ENCODE measurements around the gene VMP1. TPM values are rescaled to one million over a fixed set of nuclear protein-coding genes. Genes with fewer than 3 reads are reported as not detected.
"Not testable (repeated sequence)": the region's sequence is repeated elsewhere in the genome, so short reads cannot be mapped to it uniquely, and the experiment has no call there.

Gene VMP1
- total RNA-seq, 1 donor from 2014 or later, result 417 TPM

DNA sequence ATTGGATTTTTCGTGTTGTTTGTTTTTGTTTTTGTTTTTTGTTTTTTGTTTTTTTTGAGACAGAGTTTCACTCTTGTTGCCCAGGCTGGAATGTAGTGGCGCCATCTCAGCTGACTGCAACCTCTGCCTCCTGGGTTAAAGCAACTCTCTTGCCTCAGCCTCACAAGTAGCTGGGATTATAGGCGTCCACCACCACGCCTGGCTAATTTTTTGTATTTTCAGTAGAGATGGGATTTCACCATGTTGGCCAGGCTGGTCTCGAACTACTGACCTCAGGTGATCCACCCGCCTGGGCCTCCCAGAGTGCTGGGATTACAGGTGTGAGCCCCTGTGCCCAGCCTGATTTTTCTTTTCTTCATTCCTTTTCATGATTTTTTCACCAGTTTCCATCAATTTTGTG, 73.1 kb downstream of the VMP1 start:
- DNase-seq, result peak; percentile 59
- intact Hi-C loops (cut with micrococcal nuclease), result loop anchor here (10.0 kb wide), 1 partner anchor 1446 kb away; no protein-coding TSS in a partner anchor
- H3K27me3 Mint-ChIP-seq, H3K4me3 Mint-ChIP-seq, H3K9me3 Mint-ChIP-seq: not testable (repeated sequence)
- Mint-ChIP-seq H3K4me1 (peaks cover 60% of the 10 kb centered on the region), H3K27ac (peak overlapping the region; percentile 78), H3K36me3 (ENCODE audit: low read depth) (peaks cover 50% of the 10 kb centered on the region)

DNA sequence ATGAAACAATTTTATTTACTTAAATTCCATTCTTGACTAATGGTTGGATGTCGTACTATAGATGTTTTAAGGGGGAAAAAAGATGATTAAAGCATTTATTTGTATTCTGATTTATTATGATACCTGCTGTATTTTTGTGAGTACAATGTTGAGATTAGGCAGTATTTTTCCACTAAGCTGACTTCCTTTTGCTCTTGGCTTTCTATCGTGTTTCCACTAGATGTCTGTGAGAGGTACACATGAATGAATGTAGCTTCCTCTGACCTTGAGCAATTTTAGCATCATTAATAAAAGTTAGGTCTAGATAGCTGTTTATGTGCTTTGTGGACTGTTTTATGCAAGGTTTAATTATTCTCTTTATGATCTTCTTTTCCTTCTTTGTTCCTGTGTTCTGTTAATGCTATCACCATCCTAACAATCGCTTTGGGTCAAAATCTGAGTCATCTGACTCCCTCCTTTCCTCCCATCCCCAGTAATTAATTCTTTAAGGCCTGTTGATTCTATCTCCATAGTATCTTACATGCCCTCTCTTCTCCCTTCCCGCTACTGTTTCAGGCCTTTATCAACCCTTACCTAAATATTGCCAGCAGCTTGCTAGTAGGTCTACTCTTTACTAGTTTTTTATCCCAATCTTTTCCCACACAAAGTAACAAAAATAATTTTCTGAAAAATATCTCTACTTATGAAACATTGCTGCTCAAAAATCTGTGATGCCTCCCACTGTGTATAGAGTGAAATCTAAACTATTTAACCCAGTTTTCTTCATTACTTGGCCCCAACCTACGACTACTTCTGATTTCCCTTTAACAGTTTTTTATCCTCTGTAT, 76.0 kb downstream of the VMP1 start:
- intact Hi-C loops (cut with micrococcal nuclease), result loop anchor here (10.0 kb wide), 1 partner anchor 1449 kb away; no protein-coding TSS in a partner anchor
- H3K27ac Mint-ChIP-seq, result peak overlapping the region; percentile 98
- DNase-seq, result peak; percentile 66
- no peaks in the 10 kb centered on the region for H3K27me3 Mint-ChIP-seq
- H3K36me3 Mint-ChIP-seq (ENCODE audit: low read depth), result peaks cover 34% of the 10 kb centered on the region
- H3K4me1 Mint-ChIP-seq, result peaks cover 64% of the 10 kb centered on the region
- H3K9me3 Mint-ChIP-seq, result no peaks in the 10 kb centered on the region
- peak overlapping the region; percentile 81 for H3K4me3 Mint-ChIP-seq

DNA sequence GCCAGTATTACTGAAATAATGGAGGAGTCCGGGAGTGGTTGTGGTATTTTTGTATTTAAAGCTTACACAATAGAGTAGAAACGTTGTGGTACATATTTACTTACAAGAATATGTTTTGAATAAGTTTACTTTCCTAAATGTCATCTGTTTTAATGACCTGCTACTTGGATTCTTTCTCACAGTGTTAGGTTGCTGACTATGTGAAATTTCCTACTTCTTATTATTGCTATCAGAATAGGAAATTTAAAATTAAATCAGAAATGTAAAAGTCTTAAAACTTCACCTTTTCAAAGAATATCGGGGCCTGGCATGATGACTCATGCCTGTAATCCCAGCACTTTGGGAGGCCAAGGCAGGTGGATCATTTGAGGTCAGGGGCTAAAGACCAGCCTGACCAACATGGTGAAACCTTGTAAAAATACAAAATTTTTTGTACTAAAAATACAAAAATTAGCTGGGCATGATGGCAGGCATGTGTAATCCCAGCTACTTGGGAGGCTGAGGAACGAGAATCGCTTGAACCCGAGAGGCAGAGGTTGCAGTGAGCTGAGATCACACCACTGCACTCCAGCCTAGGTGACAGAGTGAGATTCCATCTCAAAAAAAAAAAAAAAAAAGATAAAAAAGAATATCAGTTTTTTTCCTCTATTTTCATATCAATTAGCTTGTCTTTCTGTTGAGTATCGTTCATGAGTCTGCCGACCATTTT, 77.8 kb downstream of the VMP1 start:
- peak; percentile 77 for DNase-seq
- intact Hi-C loops (cut with micrococcal nuclease), result loop anchor here (10.0 kb wide), 1 partner anchor 1450 kb away; no protein-coding TSS in a partner anchor
- Mint-ChIP-seq H3K4me3 (peak overlapping the region; percentile 69), H3K9me3 (no peaks in the 10 kb centered on the region), H3K27me3 (no peaks in the 10 kb centered on the region), H3K27ac (peak overlapping the region; percentile 91), H3K4me1 (peaks cover 57% of the 10 kb centered on the region), H3K36me3 (ENCODE audit: low read depth) (peaks cover 30% of the 10 kb centered on the region)

DNA sequence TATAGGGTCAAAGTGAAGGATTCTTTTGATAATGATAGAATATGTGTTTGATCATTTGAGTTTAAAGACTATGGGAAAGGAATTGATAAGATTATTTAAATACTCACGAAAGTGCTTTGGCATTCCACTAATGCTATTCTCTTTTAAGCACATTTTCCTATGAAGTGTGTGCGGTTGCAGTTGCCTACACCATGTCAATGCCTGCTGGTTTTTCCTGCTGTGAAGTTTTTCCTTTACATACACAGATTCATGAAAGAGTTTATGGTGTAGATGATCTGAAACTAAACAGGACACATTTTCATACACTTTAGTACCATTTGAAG, 78.7 kb downstream of the VMP1 start:
- H3K36me3 Mint-ChIP-seq (ENCODE audit: low read depth), result peaks cover 26% of the 10 kb centered on the region
- no peak for DNase-seq
- peak overlapping the region; percentile 83 for H3K4me3 Mint-ChIP-seq
- peak overlapping the region; percentile 100 for H3K27ac Mint-ChIP-seq
- intact Hi-C loops (cut with micrococcal nuclease), result loop anchor here (1.0 to 10.0 kb wide), 7 partner anchors 24 to 1451 kb away; no protein-coding TSS in a partner anchor
- no peaks in the 10 kb centered on the region for H3K27me3 Mint-ChIP-seq
- peaks cover 56% of the 10 kb centered on the region for H3K4me1 Mint-ChIP-seq
- no peaks in the 10 kb centered on the region for H3K9me3 Mint-ChIP-seq

DNA sequence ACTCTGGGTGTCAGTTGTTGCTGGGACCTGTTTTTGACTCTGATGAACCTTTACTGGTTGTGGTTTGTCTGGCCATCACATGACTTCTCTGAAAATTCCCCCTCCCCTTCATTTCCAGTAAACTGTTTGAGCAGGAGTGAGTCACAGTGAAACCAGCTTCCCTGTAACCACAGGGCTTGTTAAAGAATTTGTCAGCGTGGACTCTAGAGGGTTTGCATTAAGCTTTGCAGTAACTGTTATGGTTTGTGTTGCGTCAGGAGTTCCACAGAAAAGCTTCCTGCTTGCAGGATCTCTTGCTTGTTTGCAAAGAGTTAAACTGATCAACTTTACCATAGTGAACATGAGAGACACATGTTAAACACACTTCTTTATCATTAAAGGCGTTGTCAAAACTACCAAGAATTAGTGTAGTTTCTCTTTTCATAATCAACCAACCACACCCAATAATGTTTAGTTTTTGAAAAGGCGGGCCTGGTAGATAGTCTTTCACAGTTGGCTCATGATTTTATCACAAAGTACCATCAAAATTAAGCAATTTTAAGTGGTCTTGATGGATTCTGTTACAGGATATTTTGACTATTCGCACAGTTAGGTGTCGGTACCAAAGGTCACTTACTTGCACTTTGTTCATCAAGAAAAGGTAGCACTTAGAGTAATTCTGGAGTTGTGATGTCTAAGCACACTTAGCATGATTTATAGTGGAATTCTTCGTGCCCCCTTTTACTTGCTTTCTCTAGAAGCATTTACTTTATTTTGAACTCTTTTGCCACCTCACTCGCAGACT, 79.3 kb downstream of the VMP1 start:
- Mint-ChIP-seq H3K27ac (peak overlapping the region; percentile 100), H3K4me3 (peak overlapping the region; percentile 83), H3K36me3 (ENCODE audit: low read depth) (peaks cover 28% of the 10 kb centered on the region), H3K27me3 (no peaks in the 10 kb centered on the region), H3K4me1 (peaks cover 56% of the 10 kb centered on the region), H3K9me3 (peaks cover 1% of the 10 kb centered on the region)
- peak; percentile 96 for DNase-seq
- intact Hi-C loops (cut with micrococcal nuclease), result loop anchor here (1.0 to 10.0 kb wide), 7 partner anchors 24 to 1452 kb away; no protein-coding TSS in a partner anchor

DNA sequence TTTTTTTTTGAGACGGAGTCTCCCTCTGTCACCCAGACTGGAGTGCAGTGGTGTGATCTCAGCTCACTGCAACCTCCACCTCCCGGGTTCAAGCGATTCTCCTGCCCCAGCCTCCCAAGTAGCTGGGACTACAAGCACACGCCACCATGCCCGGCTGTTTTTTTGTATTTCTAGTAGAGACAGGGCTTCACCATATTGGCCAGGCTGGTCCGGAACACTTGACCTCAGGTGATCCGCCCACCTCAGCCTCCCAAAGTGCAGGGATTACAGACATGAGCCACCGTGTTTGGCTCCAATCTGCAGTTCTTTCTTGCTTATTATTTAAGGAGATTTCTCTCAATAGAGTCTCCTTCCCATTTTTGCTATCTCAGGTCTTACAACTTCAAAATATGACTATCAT, 82.4 kb downstream of the VMP1 start:
- H3K36me3 Mint-ChIP-seq (ENCODE audit: low read depth), result peaks cover 28% of the 10 kb centered on the region
- intact Hi-C loops (cut with micrococcal nuclease), result loop anchor here (10.0 kb wide), 1 partner anchor 1455 kb away; no protein-coding TSS in a partner anchor
- H3K4me3 Mint-ChIP-seq, H3K27me3 Mint-ChIP-seq, H3K9me3 Mint-ChIP-seq: not testable (repeated sequence)
- H3K4me1 Mint-ChIP-seq, result peaks cover 39% of the 10 kb centered on the region
- peak overlapping the region; percentile 84 for H3K27ac Mint-ChIP-seq
- peak; percentile 54 for DNase-seq

DNA sequence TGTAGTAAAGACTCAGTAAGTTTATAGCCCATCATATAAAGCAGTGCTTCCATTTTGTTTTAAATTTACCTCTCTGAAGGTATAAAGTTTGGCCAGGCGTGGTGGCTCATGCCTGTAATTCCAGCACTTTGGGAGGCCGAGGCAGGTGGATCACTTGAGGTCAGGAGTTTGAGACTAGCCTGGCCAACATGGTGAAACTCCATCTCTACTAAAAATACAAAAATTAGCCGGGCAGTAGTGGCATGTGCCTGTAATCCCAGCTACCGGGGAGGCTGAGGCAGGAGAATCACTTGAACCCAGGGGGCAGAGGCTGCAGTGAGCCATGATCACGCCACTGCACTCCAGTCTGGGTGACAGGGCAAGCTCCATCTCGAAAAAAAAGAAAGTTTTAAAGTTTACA, 83.0 kb downstream of the VMP1 start:
- intact Hi-C loops (cut with micrococcal nuclease); H3K27me3 Mint-ChIP-seq; H3K4me3 Mint-ChIP-seq; H3K9me3 Mint-ChIP-seq: not testable (repeated sequence)
- H3K36me3 Mint-ChIP-seq (ENCODE audit: low read depth), result peaks cover 31% of the 10 kb centered on the region
- peak overlapping the region; percentile 84 for H3K27ac Mint-ChIP-seq
- H3K4me1 Mint-ChIP-seq, result peaks cover 36% of the 10 kb centered on the region
- peak; percentile 43 for DNase-seq

DNA sequence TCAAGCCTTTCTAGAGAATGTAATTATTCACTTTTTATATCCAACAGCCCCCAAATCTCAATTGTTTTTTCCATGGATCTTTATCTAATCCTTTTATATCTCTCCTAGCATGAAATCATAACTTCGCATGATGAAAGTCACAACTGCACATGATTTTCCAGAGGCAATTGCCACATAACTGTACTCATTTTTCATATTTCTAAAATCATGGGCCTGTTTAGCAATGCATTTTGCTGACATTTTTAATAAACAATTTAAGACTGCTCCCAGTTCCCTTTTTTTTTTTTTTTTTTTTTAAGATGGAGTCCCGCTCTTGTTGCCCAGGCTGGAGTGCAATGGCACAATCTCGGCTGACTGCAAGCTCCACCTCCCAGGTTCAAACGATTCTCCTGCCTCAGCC, 83.5 kb downstream of the VMP1 start:
- H3K4me3 Mint-ChIP-seq, result no peak overlapping the region
- peaks cover 37% of the 10 kb centered on the region for H3K4me1 Mint-ChIP-seq
- peaks cover 3% of the 10 kb centered on the region for H3K9me3 Mint-ChIP-seq
- intact Hi-C loops (cut with micrococcal nuclease), result no loop called here
- peaks cover 32% of the 10 kb centered on the region for H3K36me3 Mint-ChIP-seq (ENCODE audit: low read depth)
- H3K27me3 Mint-ChIP-seq, result no peaks in the 10 kb centered on the region
- peak overlapping the region; percentile 79 for H3K27ac Mint-ChIP-seq
- DNase-seq, result no peak

DNA sequence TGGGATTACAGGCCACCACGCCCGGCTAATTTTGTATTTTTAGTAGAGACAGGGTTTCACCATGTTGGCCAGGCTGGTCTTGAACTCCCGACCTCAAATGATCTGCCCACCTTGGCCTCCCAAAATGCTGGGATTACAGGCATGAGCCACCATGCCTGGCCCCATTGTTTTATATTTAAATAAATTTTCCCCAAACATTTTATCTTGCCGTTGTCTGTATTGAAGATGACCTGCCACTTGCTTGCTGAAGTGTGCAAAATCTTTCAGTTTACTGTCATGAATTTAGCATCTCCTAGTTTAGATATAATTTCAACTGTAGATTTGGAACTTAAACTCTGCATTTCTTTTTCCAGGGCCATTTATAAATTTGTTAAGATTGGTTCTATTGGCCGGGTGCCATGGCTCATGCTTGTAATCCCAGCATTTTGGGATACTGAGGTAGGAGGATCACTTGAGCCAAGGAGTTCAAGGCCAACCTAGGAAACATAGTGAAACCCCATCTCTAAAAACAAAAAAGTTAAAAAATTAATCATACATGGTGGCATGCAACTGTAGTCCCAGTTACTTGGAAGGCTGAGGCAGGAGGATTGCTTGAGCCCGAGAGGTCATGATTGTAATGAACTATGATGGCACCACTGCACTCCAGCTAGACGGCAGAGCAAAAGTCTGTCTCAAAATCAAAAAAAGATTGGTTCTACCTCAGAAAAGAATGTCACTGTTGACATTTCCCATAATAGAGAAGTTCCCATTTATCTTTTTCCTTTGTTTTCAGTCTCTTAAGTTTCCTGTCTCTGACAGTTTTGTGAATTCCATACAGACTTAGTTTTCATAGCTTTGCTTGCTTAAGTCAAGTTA, 84.4 kb downstream of the VMP1 start:
- peaks cover 3% of the 10 kb centered on the region for H3K9me3 Mint-ChIP-seq
- no peaks in the 10 kb centered on the region for H3K27me3 Mint-ChIP-seq
- H3K27ac Mint-ChIP-seq, result peak overlapping the region; percentile 69
- intact Hi-C loops (cut with micrococcal nuclease), result no loop called here
- peaks cover 37% of the 10 kb centered on the region for H3K4me1 Mint-ChIP-seq
- H3K36me3 Mint-ChIP-seq (ENCODE audit: low read depth), result peaks cover 36% of the 10 kb centered on the region
- no peak overlapping the region for H3K4me3 Mint-ChIP-seq
- DNase-seq, result peak; percentile 46

DNA sequence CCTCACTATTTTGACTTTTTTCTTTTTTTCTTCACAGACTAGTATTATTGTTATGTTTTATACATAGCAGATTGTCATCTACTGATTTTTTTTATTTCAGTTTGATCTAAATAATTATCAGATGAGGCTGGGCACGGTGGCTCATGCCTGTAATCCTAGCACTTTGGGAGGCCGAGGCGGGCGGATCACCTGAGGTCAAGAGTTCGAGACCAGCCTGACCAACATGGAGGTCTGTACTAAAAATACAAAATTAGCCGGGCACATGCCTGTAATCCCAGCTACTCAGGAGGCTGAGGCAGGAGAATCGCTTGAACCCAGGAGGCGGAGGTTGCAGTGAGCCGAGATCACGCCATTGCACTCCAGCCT, 85.0 kb downstream of the VMP1 start:
- intact Hi-C loops (cut with micrococcal nuclease); H3K4me3 Mint-ChIP-seq; H3K9me3 Mint-ChIP-seq; H3K27me3 Mint-ChIP-seq: not testable (repeated sequence)
- Mint-ChIP-seq H3K27ac (peak overlapping the region; percentile 69), H3K4me1 (peaks cover 33% of the 10 kb centered on the region), H3K36me3 (ENCODE audit: low read depth) (peaks cover 32% of the 10 kb centered on the region)
- DNase-seq, result peak; percentile 52

DNA sequence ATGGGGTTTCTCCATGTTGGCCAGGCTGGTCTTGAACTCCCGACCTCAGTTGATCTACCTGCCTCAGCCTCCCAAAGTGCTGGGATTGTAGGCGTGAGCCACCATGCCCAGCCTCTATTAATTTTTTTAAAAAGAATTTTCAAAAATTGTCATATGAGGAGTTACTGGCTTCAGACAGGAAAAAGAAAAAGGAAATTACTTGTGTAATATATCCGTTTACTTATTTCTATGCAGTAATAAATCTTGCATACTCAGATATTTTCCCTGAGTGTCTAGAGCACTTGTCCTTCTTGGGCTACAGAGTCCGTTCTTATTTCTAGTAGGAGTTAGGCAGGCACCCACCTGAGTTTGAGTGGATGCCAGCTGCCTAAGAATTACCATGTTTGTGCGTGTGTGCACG, 85.8 kb downstream of the VMP1 start:
- H3K36me3 Mint-ChIP-seq (ENCODE audit: low read depth), result peaks cover 34% of the 10 kb centered on the region

DNA sequence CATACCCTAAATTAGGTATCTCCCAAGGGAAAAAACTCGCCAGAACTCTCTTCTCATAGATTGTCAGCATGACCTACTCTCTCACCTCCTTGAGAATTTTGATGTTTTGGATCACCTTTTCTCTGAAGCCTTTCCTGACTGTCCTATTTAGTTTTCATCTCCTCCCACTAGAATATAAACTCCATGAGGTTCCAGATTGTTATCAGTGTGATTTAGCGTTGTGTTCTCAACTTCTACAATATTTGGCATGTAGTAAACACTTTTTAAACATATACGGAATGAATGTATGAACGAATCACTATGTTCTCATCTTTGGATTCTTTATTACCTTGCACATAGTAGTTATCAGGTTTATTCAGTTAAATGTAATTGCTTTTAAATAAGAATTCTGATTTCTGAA, 88.7 kb downstream of the VMP1 start:
- H3K9me3 Mint-ChIP-seq, result peaks cover 3% of the 10 kb centered on the region
- DNase-seq, result peak; percentile 25
- H3K27me3 Mint-ChIP-seq, result no peaks in the 10 kb centered on the region
- H3K27ac Mint-ChIP-seq, result peak overlapping the region; percentile 79
- H3K36me3 Mint-ChIP-seq (ENCODE audit: low read depth), result peaks cover 28% of the 10 kb centered on the region
- H3K4me1 Mint-ChIP-seq, result peaks cover 27% of the 10 kb centered on the region
- intact Hi-C loops (cut with micrococcal nuclease), result no loop called here
- H3K4me3 Mint-ChIP-seq, result no peak overlapping the region

More for the DNA sequence above, 85.8 kb downstream of the VMP1 start:
- H3K9me3 Mint-ChIP-seq, result peaks cover 3% of the 10 kb centered on the region
- H3K4me3 Mint-ChIP-seq, result no peak overlapping the region
- H3K4me1 Mint-ChIP-seq, result peaks cover 35% of the 10 kb centered on the region
- H3K27me3 Mint-ChIP-seq, result no peaks in the 10 kb centered on the region
- no peak for DNase-seq
- H3K27ac Mint-ChIP-seq, result no peak overlapping the region
- intact Hi-C loops (cut with micrococcal nuclease), result no loop called here

DNA sequence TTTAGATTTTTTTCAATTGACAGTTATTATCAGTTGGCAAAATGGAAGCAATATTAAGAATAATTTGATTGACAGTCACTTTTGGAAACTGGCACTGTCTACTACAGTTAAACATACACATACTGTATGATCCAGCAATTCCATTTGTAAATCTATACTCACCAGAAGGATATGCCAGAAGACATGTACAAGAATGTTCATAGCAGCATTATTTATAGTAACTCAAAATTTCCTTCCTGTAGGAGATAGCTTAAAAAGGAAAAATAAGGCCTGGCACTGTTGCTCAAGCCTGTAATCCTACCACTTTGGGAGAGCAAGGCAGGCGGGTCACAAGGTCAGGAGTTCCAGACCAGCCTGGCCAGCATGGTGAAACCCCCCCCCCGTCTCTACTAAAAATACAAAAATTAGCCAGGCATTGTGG, 89.3 kb downstream of the VMP1 start:
- H3K9me3 Mint-ChIP-seq, result peaks cover under 1% of the 10 kb centered on the region
- H3K4me3 Mint-ChIP-seq, result no peak overlapping the region
- DNase-seq, result no peak
- no peaks in the 10 kb centered on the region for H3K27me3 Mint-ChIP-seq
- no peak overlapping the region for H3K27ac Mint-ChIP-seq
- peaks cover 25% of the 10 kb centered on the region for H3K4me1 Mint-ChIP-seq
- peaks cover 25% of the 10 kb centered on the region for H3K36me3 Mint-ChIP-seq (ENCODE audit: low read depth)
- intact Hi-C loops (cut with micrococcal nuclease), result no loop called here

All from activated CD4-positive, alpha-beta T cell treated with anti-CD3 and anti-CD28 coated beads, Interleukin-2, amount 10 ng/mL, durations not matched to agents 24 days and 14 days (primary cell).